Panc1 (cell line): ENCODE measurements around the gene ZNF592. TPM values are rescaled to one million over a fixed set of nuclear protein-coding genes. Genes with fewer than 3 reads are reported as not detected.

Experiments
- ATAC-seq: fragments of 200-7000 bp; cut with Tn5 transposase; 2 replicates; pipeline ENCODE4 v1.9.1; 2020; ENCODE audit warnings: mild to moderate bottlenecking, moderate library complexity
- BruUV-seq: library from RNA; stranded (reverse); fragments of 400-500 nt; replicated peaks from 2 replicates; lab custom pipeline; 2021; lab: Mats Ljungman, UMichigan
- CTCF ChIA-PET: fragments of 300-600 bp; sonication (Branson Sonifier 250); formaldehyde crosslinking; loops from one replicate; lab custom pipeline; 2022; ENCODE audit warnings: antibody characterized with exemption; lab: Charles Lee
- POLR2A ChIA-PET: fragments of 300-600 bp; sonication (Branson Sonifier 250); formaldehyde crosslinking; loops from one replicate; lab custom pipeline; 2022; ENCODE audit warnings: antibody characterized with exemption; lab: Charles Lee
- DNase-seq: peaks from one replicate; pipeline ENCODE4 v3.0.0-alpha.2; 2010; ENCODE audit warnings: low read depth, low spot score
- H3K27ac ChIP-seq: 2 replicates; pipeline ENCODE4 v1.5.1; 2011; ENCODE audit warnings: mild to moderate bottlenecking, low read length, inconsistent platforms
- H3K27me3 ChIP-seq: fragments of 200-500 bp; sonication (Bioruptor generic); 2 replicates; pipeline ENCODE4 v1.6.0; 2014; ENCODE audit warnings: low read length, inconsistent platforms; ENCODE audit not compliant: control insufficient read depth, insufficient read depth
- H3K36me3 ChIP-seq: fragments of 200-500 bp; sonication (Bioruptor generic); 2 replicates; pipeline ENCODE4 v1.5.1; 2014; ENCODE audit warnings: inconsistent platforms, mild to moderate bottlenecking, low read length, moderate library complexity; ENCODE audit not compliant: control insufficient read depth, insufficient read depth
- H3K4me1 ChIP-seq: 2 replicates; pipeline ENCODE4 v1.5.1; 2011; ENCODE audit warnings: inconsistent platforms, mild to moderate bottlenecking, low read length, moderate library complexity; ENCODE audit not compliant: control insufficient read depth, insufficient read depth
- H3K4me3 ChIP-seq, 2 experiments: 2 replicates each; pipeline ENCODE4 v1.5.1; 2011 to 2012; ENCODE audit warnings: low read depth in 2 of 2, low read length in 2 of 2, mild to moderate bottlenecking in 2 of 2, inconsistent platforms in 1 of 2, moderate library complexity in 1 of 2
- H3K9me3 ChIP-seq: fragments of 200-500 bp; sonication (Bioruptor generic); 2 replicates; pipeline ENCODE4 v1.5.1; 2014; ENCODE audit warnings: low read depth, mild to moderate bottlenecking, inconsistent platforms, low read length, moderate library complexity; ENCODE audit not compliant: control insufficient read depth, insufficient read depth
- POLR2AphosphoS5 ChIP-seq: IDR thresholded peaks from 2 replicates; pipeline ENCODE4 v1.6.1; 2012; ENCODE audit warnings: mild to moderate bottlenecking, low read depth, low read length, moderate library complexity
- SIN3A ChIP-seq: IDR thresholded peaks from 2 replicates; pipeline ENCODE4 v1.6.1; 2012; ENCODE audit warnings: low read depth, mild to moderate bottlenecking, low read length, moderate library complexity, borderline replicate concordance; ENCODE audit not compliant: insufficient read depth
- TCF7L2 ChIP-seq: IDR thresholded peaks from 2 replicates; pipeline ENCODE4 v1.6.1; 2011; ENCODE audit warnings: mild to moderate bottlenecking, low read depth, low read length, inconsistent platforms
- in situ Hi-C: cut with HindIII; loops from 2 replicates; pipeline ENCODE4 v1.10.0; 2016; ENCODE audit warnings: low sequenced_read_pairs, low pct_unique_long_range_greater_than_20kb
- intact Hi-C: fragments of 100-400 bp; cut with micrococcal nuclease; formaldehyde crosslinking; loops from one replicate; pipeline ENCODE4 v1.10.0; 2022; ENCODE audit not compliant: unreplicated experiment
- total RNA-seq: library from RNA; stranded (reverse); gene quantifications from one replicate; pipeline ENCODE4 v1.2.1, GENCODE V29; 2021; ENCODE audit not compliant: unreplicated experiment
- TF ChIP-seq, protein P1 (sequence below), 2 experiments: IDR thresholded peaks; 2 replicates each; pipeline ENCODE4 v1.6.1; 2011 to 2012; ENCODE audit warnings: low read depth in 2 of 2, control low read depth in 1 of 2, low read length in 1 of 2, mild to moderate bottlenecking in 1 of 2, moderate library complexity in 1 of 2; ENCODE audit not compliant: insufficient read depth in 1 of 2
- TF ChIP-seq, protein P2 (sequence below): fragments of 450-650 bp; IDR thresholded peaks from 2 replicates; pipeline ENCODE4 v1.5.1; 2017; ENCODE audit warnings: mild to moderate bottlenecking

Gene ZNF592
- total RNA-seq, 1 experiment from 2014 or later: 34.2 TPM

DNA sequence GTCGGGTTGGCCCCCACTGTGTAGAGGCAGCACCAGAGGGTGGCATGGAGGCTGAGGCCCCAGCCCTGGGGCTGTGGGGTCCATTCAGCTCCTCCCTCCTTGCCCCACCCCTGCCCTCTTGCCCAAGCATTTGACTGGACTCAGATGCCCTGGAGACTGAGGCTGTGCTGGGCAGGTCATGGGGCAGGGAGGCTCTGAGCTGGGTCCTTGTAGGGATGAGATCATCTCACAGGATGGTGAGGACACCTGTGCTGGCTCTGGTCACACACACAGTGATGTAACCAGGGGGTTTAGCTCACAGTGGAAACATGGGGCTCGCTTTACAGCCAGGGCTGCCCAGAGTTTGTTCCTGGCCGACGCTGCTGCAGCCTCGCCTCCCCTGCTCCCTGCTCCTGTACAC is 86.6 kb downstream of the ZNF592 start:
- Histone ChIP-seq H3K27me3 (peaks cover 5% of the 10 kb centered on the region; the same call in 1 of the 2 replicates), H3K4me3 (no peak overlapping the region), H3K9me3 (no peaks in the 10 kb centered on the region), H3K27ac (no peak overlapping the region), H3K4me1 (no peaks in the 10 kb centered on the region), H3K36me3 (no peaks in the 10 kb centered on the region)
- ATAC-seq (no peak), DNase-seq (no peak)
- CTCF ChIA-PET: no interaction called here
- intact Hi-C loops (no loop called here), in situ Hi-C loops (no loop called here)
- no TSS peak for BruUV-seq
- POLR2A ChIA-PET: no interaction called here
- TF ChIP-seq, protein P1, sequence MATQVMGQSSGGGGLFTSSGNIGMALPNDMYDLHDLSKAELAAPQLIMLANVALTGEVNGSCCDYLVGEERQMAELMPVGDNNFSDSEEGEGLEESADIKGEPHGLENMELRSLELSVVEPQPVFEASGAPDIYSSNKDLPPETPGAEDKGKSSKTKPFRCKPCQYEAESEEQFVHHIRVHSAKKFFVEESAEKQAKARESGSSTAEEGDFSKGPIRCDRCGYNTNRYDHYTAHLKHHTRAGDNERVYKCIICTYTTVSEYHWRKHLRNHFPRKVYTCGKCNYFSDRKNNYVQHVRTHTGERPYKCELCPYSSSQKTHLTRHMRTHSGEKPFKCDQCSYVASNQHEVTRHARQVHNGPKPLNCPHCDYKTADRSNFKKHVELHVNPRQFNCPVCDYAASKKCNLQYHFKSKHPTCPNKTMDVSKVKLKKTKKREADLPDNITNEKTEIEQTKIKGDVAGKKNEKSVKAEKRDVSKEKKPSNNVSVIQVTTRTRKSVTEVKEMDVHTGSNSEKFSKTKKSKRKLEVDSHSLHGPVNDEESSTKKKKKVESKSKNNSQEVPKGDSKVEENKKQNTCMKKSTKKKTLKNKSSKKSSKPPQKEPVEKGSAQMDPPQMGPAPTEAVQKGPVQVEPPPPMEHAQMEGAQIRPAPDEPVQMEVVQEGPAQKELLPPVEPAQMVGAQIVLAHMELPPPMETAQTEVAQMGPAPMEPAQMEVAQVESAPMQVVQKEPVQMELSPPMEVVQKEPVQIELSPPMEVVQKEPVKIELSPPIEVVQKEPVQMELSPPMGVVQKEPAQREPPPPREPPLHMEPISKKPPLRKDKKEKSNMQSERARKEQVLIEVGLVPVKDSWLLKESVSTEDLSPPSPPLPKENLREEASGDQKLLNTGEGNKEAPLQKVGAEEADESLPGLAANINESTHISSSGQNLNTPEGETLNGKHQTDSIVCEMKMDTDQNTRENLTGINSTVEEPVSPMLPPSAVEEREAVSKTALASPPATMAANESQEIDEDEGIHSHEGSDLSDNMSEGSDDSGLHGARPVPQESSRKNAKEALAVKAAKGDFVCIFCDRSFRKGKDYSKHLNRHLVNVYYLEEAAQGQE (IDR thresholded peaks at IDR 0.05; ENCODE audit: insufficient read depth in 1 of 2, low read depth in 2 of 2, low read length in 1 of 2): no peak
- no peak for TF ChIP-seq POLR2AphosphoS5
- TF ChIP-seq TCF7L2: no peak
- TF ChIP-seq, protein P2, sequence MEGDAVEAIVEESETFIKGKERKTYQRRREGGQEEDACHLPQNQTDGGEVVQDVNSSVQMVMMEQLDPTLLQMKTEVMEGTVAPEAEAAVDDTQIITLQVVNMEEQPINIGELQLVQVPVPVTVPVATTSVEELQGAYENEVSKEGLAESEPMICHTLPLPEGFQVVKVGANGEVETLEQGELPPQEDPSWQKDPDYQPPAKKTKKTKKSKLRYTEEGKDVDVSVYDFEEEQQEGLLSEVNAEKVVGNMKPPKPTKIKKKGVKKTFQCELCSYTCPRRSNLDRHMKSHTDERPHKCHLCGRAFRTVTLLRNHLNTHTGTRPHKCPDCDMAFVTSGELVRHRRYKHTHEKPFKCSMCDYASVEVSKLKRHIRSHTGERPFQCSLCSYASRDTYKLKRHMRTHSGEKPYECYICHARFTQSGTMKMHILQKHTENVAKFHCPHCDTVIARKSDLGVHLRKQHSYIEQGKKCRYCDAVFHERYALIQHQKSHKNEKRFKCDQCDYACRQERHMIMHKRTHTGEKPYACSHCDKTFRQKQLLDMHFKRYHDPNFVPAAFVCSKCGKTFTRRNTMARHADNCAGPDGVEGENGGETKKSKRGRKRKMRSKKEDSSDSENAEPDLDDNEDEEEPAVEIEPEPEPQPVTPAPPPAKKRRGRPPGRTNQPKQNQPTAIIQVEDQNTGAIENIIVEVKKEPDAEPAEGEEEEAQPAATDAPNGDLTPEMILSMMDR: no peak
- TF ChIP-seq SIN3A: no peak

DNA sequence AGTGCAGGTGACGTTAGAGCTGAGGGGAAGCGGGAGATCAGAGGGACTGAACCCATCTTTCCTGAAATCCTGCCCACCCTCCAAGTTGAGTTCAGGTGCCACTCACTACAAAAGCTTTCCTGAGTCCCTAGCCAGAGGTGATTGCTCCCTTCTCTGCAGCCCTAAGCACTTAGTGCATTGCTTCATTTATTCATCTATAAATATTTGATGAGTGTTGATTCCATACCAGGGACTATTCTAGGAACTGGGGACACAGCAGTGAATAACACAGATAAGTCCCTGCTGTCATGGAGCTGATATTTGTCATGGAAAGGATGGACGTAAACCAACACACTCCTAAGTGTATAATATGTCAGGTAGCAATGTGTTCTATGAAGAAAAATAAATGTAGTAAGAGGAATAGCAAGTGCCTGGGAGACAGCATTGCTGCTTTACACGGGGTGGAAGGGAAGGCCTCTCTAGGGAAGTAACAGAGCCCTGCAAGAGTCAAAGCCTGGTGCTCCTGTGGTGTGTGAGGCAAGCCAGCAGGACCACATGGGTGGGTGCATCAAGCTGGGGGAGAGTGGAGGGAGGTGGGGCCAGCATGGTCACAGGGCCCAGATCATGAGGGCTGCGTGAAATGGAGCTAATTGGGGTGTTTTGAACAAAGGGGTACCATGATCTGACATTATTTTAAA is 87.4 kb downstream of the ZNF592 start:
- Histone ChIP-seq H3K36me3 (no peaks in the 10 kb centered on the region), H3K4me1 (no peaks in the 10 kb centered on the region), H3K4me3 (no peak overlapping the region), H3K27me3 (peaks cover 5% of the 10 kb centered on the region; the same call in 1 of the 2 replicates), H3K9me3 (no peaks in the 10 kb centered on the region), H3K27ac (no peak overlapping the region)
- DNase-seq (no peak), ATAC-seq (no peak)
- intact Hi-C loops: no loop called here
- ChIA-PET POLR2A (no interaction called here), CTCF (interaction anchor here (0.6 kb wide), 1 partner anchor 134 kb away, joined by 3 read pairs; no protein-coding TSS in a partner anchor)
- in situ Hi-C loops: no loop called here
- TF ChIP-seq POLR2AphosphoS5: no peak
- no peak for TF ChIP-seq SIN3A
- BruUV-seq: no TSS peak

DNA sequence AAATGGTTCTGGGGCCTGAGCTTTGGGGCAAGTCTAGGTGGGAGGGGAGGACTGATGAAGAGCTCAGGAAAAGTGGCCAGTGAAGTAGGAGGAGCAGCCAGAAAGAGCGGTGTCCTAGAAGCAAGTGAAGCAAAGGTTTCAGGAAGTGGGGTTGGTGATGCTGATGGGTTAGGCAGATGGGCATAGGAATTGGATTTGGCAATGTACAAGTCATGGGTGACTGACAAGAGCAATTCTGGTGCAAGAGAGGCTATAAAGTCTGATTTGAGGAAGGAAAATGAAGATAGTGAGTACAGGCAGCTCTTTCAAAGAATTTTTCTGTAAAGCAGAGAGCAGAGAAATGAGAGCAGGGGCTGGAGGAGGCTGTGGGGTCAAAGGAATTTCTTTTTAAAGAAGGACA is 88.5 kb downstream of the ZNF592 start:
- TF ChIP-seq TCF7L2: no peak
- TF ChIP-seq, protein P2: no peak
- no peaks in the 10 kb centered on the region; the same call in 1 of the 2 replicates for H3K27me3 ChIP-seq
- intact Hi-C loops: no loop called here
- DNase-seq (no peak), ATAC-seq (no peak)
- no peaks in the 10 kb centered on the region for H3K36me3 ChIP-seq
- CTCF ChIA-PET: no interaction called here
- H3K9me3 ChIP-seq: no peaks in the 10 kb centered on the region
- no peak overlapping the region for H3K27ac ChIP-seq
- in situ Hi-C loops: no loop called here
- BruUV-seq: no TSS peak
- H3K4me1 ChIP-seq: no peaks in the 10 kb centered on the region
- POLR2A ChIA-PET: no interaction called here
- H3K4me3 ChIP-seq: no peak overlapping the region
